ENCODE measurements around the gene CYFIP1. TPM values are rescaled to one million over a fixed set of nuclear protein-coding genes. Genes with fewer than 3 reads are reported as not detected.

Gene CYFIP1
- total RNA-seq, 1 experiment from 2014 or later, result 143 TPM

- DNase-seq (ENCODE audit: low read depth, low spot score) (no peak), ATAC-seq (0 out of 2 replicates have a peak, but pooled peaks have one; percentile 54)
- RAD21 ChIA-PET (ENCODE audit: low non-redundant PET in 1 of 2, low total read pairs in 2 of 2, uncharacterized antibody in 2 of 2, unreplicated experiment in 2 of 2), result no interaction called here
- Histone ChIP-seq H3K4me1 (ENCODE audit: control insufficient read depth in 1 of 2, insufficient read depth in 2 of 2, low read length in 2 of 2) (no peaks in the 10 kb centered on the region), H3K9me3 (ENCODE audit: control insufficient read depth in 1 of 2, insufficient read depth in 1 of 2, low read depth in 1 of 2, low read length in 2 of 2) (no peaks in the 10 kb centered on the region), H3K9ac (ENCODE audit: low read length) (no peak overlapping the region), H3K9me2 (ENCODE audit: insufficient read depth) (no peaks in the 10 kb centered on the region), H3K4me3 (replicated peaks in 1 of 2; ENCODE audit: low read depth in 1 of 2, low read length in 2 of 2) (no peak overlapping the region), H3K27me3 (ENCODE audit: insufficient read depth, low read length) (no peaks in the 10 kb centered on the region), H3K79me2 (ENCODE audit: insufficient read depth, low read length) (no peaks in the 10 kb centered on the region), H3K36me3 (ENCODE audit: control insufficient read depth in 1 of 2, insufficient read depth in 2 of 2, low read length in 2 of 2) (no peaks in the 10 kb centered on the region; a peak in 2 of 4 replicates), H4K20me1 (ENCODE audit: insufficient read depth) (no peaks in the 10 kb centered on the region), H2AFZ (ENCODE audit: low read depth, low read length, poor library complexity, severe bottlenecking) (no peak overlapping the region), H3K4me2 (ENCODE audit: low read length) (no peak overlapping the region), H3K27ac (ENCODE audit: low read depth, low read length) (no peak overlapping the region)
- BruUV-seq (replicated peaks), result no TSS peak
- CTCF ChIA-PET, result no interaction called here
- TF ChIP-seq CTCF (IDR thresholded peaks at IDR 0.05 in 2 of 3, conservative IDR thresholded peaks at IDR 0.05 in 1 of 3; ENCODE audit: borderline replicate concordance in 1 of 3, insufficient read depth in 1 of 3, low read depth in 2 of 3, low read length in 2 of 3) (0 out of 6 replicates have a peak, but pooled peaks of 1 of the 3 experiments have one; percentile 9), RAD21 (IDR thresholded peaks at IDR 0.05; ENCODE audit: low read depth) (0 out of 2 replicates have a peak, but pooled peaks have one; percentile 16), ATF3 (IDR thresholded peaks at IDR 0.05) (no peak)
- POLR2A ChIA-PET, result no interaction called here
- intact Hi-C loops (cut with micrococcal nuclease), result no loop called here
Measured at GRCh38 chr15:22989576-22990477, 9.7 kb upstream of the CYFIP1 start.

- Histone ChIP-seq H3K27ac (ENCODE audit: low read depth, low read length) (no peak overlapping the region), H3K36me3 (ENCODE audit: control insufficient read depth in 1 of 2, insufficient read depth in 2 of 2, low read length in 2 of 2) (no peaks in the 10 kb centered on the region), H3K9me2 (ENCODE audit: insufficient read depth) (no peaks in the 10 kb centered on the region), H3K4me2 (ENCODE audit: low read length) (no peak overlapping the region), H3K79me2 (ENCODE audit: insufficient read depth, low read length) (no peaks in the 10 kb centered on the region), H3K4me3 (replicated peaks in 1 of 2; ENCODE audit: low read depth in 1 of 2, low read length in 2 of 2) (no peak overlapping the region), H2AFZ (ENCODE audit: low read depth, low read length, poor library complexity, severe bottlenecking) (no peak overlapping the region), H3K27me3 (ENCODE audit: insufficient read depth, low read length) (no peaks in the 10 kb centered on the region), H4K20me1 (ENCODE audit: insufficient read depth) (no peaks in the 10 kb centered on the region), H3K9ac (ENCODE audit: low read length) (no peak overlapping the region), H3K9me3 (ENCODE audit: control insufficient read depth in 1 of 2, insufficient read depth in 1 of 2, low read depth in 1 of 2, low read length in 2 of 2) (no peaks in the 10 kb centered on the region), H3K4me1 (ENCODE audit: control insufficient read depth in 1 of 2, insufficient read depth in 2 of 2, low read length in 2 of 2) (no peaks in the 10 kb centered on the region)
- POLR2A ChIA-PET, result no interaction called here
- CTCF ChIA-PET, result no interaction called here
- no TSS peak for BruUV-seq (replicated peaks)
- RAD21 ChIA-PET (ENCODE audit: low non-redundant PET in 1 of 2, low total read pairs in 2 of 2, uncharacterized antibody in 2 of 2, unreplicated experiment in 2 of 2), result no interaction called here
- no peak for DNase-seq (ENCODE audit: low read depth, low spot score)
- ATAC-seq, result no peak
- intact Hi-C loops (cut with micrococcal nuclease), result no loop called here
- TF ChIP-seq ELF1 (IDR thresholded peaks at IDR 0.05; ENCODE audit: borderline replicate concordance, low read depth) (no peak), ZNF274 (IDR thresholded peaks at IDR 0.05; ENCODE audit: low read depth, low read length) (no peak), REST (IDR thresholded peaks at IDR 0.05; ENCODE audit: low read depth) (no peak), EZH2phosphoT487 (IDR thresholded peaks at IDR 0.05; ENCODE audit: borderline replicate concordance) (no peak), ZBTB33 (IDR thresholded peaks at IDR 0.05; ENCODE audit: extremely low read depth, insufficient replicate concordance, low read length) (no peak), POLR2A (IDR thresholded peaks at IDR 0.05; ENCODE audit: borderline replicate concordance, extremely low read depth, insufficient read depth, insufficient read length) (no peak), POLR2AphosphoS5 (IDR thresholded peaks at IDR 0.05; ENCODE audit: low read depth, low read length) (no peak)
Measured at GRCh38 chr15:22988811-22989210, 8.6 kb upstream of the CYFIP1 start.

Measured in HCT116 (cell line).